Measurements from ENCODE around the gene GRXCR1.
A peak's percentile ranks its signal among the peaks of the same experiment; 100 is the strongest.

The GRXCR1 gene

GRCh38 chr4:42845586-42845985 lies 46.9 kb upstream of the GRXCR1 start:
- Histone ChIP-seq H3K9ac (ENCODE audit: low read length) (no peak overlapping the region), H3K27me3 (ENCODE audit: insufficient read depth, low read length) (no peaks in the 10 kb centered on the region), H3K4me2 (ENCODE audit: low read length) (no peak overlapping the region), H2AFZ (ENCODE audit: low read length) (no peak overlapping the region), H3K4me1 (ENCODE audit: insufficient read depth, low read length, severe bottlenecking) (no peaks in the 10 kb centered on the region), H3K36me3 (ENCODE audit: insufficient read depth, low read length) (no peaks in the 10 kb centered on the region), H3K9me2 (ENCODE audit: low read depth, low read length) (no peaks in the 10 kb centered on the region), H3K27ac (ENCODE audit: low read depth, low read length, poor library complexity, severe bottlenecking) (no peak overlapping the region), H3K4me3 (ENCODE audit: low read depth, low read length, poor library complexity, severe bottlenecking) (no peak overlapping the region), H3K79me2 (ENCODE audit: insufficient read depth, low read length) (no peaks in the 10 kb centered on the region), H4K20me1 (ENCODE audit: insufficient read depth, low read length) (no peaks in the 10 kb centered on the region), H3F3A (ENCODE audit: insufficient read depth, low read length) (no peaks in the 10 kb centered on the region), H3K9me3 (ENCODE audit: low read length) (no peaks in the 10 kb centered on the region)
- TF ChIP-seq EZH2 (IDR thresholded peaks at IDR 0.05; ENCODE audit: borderline replicate concordance, low read length) (no peak), CTCF (IDR thresholded peaks at IDR 0.05; ENCODE audit: low read length) (no peak)

GRCh38 chr4:42855779-42856178 lies 36.7 kb upstream of the GRXCR1 start:
- H2AFZ ChIP-seq (ENCODE audit: low read length), result no peak overlapping the region
- H3F3A ChIP-seq (ENCODE audit: insufficient read depth, low read length), result no peaks in the 10 kb centered on the region
- TF ChIP-seq EZH2 (IDR thresholded peaks at IDR 0.05; ENCODE audit: borderline replicate concordance, low read length), result no peak
- no peak for TF ChIP-seq CTCF (IDR thresholded peaks at IDR 0.05; ENCODE audit: low read length)
- H3K4me2 ChIP-seq (ENCODE audit: low read length), result no peak overlapping the region
- H3K4me1 ChIP-seq (ENCODE audit: insufficient read depth, low read length, severe bottlenecking), result no peaks in the 10 kb centered on the region
- no peaks in the 10 kb centered on the region for H3K27me3 ChIP-seq (ENCODE audit: insufficient read depth, low read length)
- no peaks in the 10 kb centered on the region for H3K9me3 ChIP-seq (ENCODE audit: low read length)
- H3K9me2 ChIP-seq (ENCODE audit: low read depth, low read length), result no peaks in the 10 kb centered on the region
- no peak overlapping the region for H3K9ac ChIP-seq (ENCODE audit: low read length)
- H3K79me2 ChIP-seq (ENCODE audit: insufficient read depth, low read length), result no peaks in the 10 kb centered on the region
- no peaks in the 10 kb centered on the region for H3K36me3 ChIP-seq (ENCODE audit: insufficient read depth, low read length)
- H3K27ac ChIP-seq (ENCODE audit: low read depth, low read length, poor library complexity, severe bottlenecking), result no peak overlapping the region
- no peak overlapping the region for H3K4me3 ChIP-seq (ENCODE audit: low read depth, low read length, poor library complexity, severe bottlenecking)
- no peaks in the 10 kb centered on the region for H4K20me1 ChIP-seq (ENCODE audit: insufficient read depth, low read length)

- Histone ChIP-seq H3K4me2 (ENCODE audit: low read length) (no peak overlapping the region), H3K9me3 (ENCODE audit: low read length) (no peaks in the 10 kb centered on the region), H3K9me2 (ENCODE audit: low read depth, low read length) (no peaks in the 10 kb centered on the region), H3K9ac (ENCODE audit: low read length) (no peak overlapping the region), H3K79me2 (ENCODE audit: insufficient read depth, low read length) (no peaks in the 10 kb centered on the region), H3K4me1 (ENCODE audit: insufficient read depth, low read length, severe bottlenecking) (no peaks in the 10 kb centered on the region), H3K4me3 (ENCODE audit: low read depth, low read length, poor library complexity, severe bottlenecking) (no peak overlapping the region), H3K27ac (ENCODE audit: low read depth, low read length, poor library complexity, severe bottlenecking) (no peak overlapping the region), H3F3A (ENCODE audit: insufficient read depth, low read length) (no peaks in the 10 kb centered on the region), H4K20me1 (ENCODE audit: insufficient read depth, low read length) (no peaks in the 10 kb centered on the region), H2AFZ (ENCODE audit: low read length) (no peak overlapping the region), H3K27me3 (ENCODE audit: insufficient read depth, low read length) (no peaks in the 10 kb centered on the region), H3K36me3 (ENCODE audit: insufficient read depth, low read length) (no peaks in the 10 kb centered on the region)
- TF ChIP-seq EZH2 (IDR thresholded peaks at IDR 0.05; ENCODE audit: borderline replicate concordance, low read length), result no peak
- peak; percentile 78 for TF ChIP-seq CTCF (IDR thresholded peaks at IDR 0.05; ENCODE audit: low read length)
Measured at GRCh38 chr4:42865572-42866189, 26.8 kb upstream of the GRXCR1 start.

Measured in OCI-LY1 (cell line).